Measurements from ENCODE around the gene MRPS24. TPM values are rescaled to one million over a fixed set of nuclear protein-coding genes. Genes with fewer than 3 reads are reported as not detected.

MRPS24 gene
- total and polyA plus RNA-seq, 2 donors (not counting 3 experiments of a cell fraction or from before 2014, with no cell fraction given), result 105 to 279 TPM

GRCh38 chr7:43878867-43879266 lies 9.6 kb upstream of the MRPS24 start:
- TF ChIP-seq MAX (IDR thresholded peaks at IDR 0.05; ENCODE audit: insufficient read depth, insufficient read length) (no peak), JUN (IDR thresholded peaks at IDR 0.05; ENCODE audit: borderline replicate concordance, insufficient read depth, insufficient read length, low read depth) (no peak), POLR2A (IDR thresholded peaks at IDR 0.05; ENCODE audit: low read depth, low read length) (no peak), MYC (IDR thresholded peaks at IDR 0.05; ENCODE audit: low read depth, low read length) (no peak), FOS (IDR thresholded peaks at IDR 0.05; ENCODE audit: borderline replicate concordance, insufficient read depth, low read length) (no peak), GATA2 (IDR thresholded peaks at IDR 0.05; ENCODE audit: insufficient read depth, insufficient read length, low read depth, low read length) (peak; percentile 22), EZH2 (IDR thresholded peaks at IDR 0.05; ENCODE audit: borderline replicate concordance, low read depth, low read length, severe bottlenecking) (no peak), POLR2AphosphoS5 (IDR thresholded peaks at IDR 0.05; ENCODE audit: insufficient read depth, low read depth, low read length) (peak; percentile 61), CTCF (IDR thresholded peaks at IDR 0.05; ENCODE audit: extremely low read depth in 1 of 2, insufficient read depth in 1 of 2, low read depth in 1 of 2, low read length in 2 of 2) (no peak)
- Histone ChIP-seq H3K9me3 (replicated peaks; ENCODE audit: control insufficient read depth, insufficient read depth, low read length) (no peaks in the 10 kb centered on the region), H3K9ac (replicated peaks; ENCODE audit: extremely low read depth, insufficient read depth, low read length) (no peak overlapping the region), H3K4me3 (replicated peaks in 1 of 3; ENCODE audit: insufficient read depth in 1 of 3, low read depth in 1 of 3, low read length in 3 of 3) (peak overlapping the region in 1 of 3 experiments; percentile 4), H3K4me2 (ENCODE audit: insufficient read depth, low read length) (peak overlapping the region; percentile 67), H3K27me3 (ENCODE audit: control insufficient read depth in 2 of 2, insufficient read depth in 2 of 2, low read length in 2 of 2) (no peaks in the 10 kb centered on the region), H3K79me2 (ENCODE audit: control insufficient read depth, insufficient read depth, low read length) (peaks cover 6% of the 10 kb centered on the region), H3K4me1 (ENCODE audit: control insufficient read depth, extremely low read depth, insufficient read depth, low read length) (peaks cover 30% of the 10 kb centered on the region), H3K9me1 (replicated peaks; ENCODE audit: control insufficient read depth, extremely low read depth, insufficient read depth, low read length) (no peaks in the 10 kb centered on the region), H3K27ac (ENCODE audit: insufficient read depth, low read depth, low read length) (peak overlapping the region; percentile 58), H3K36me3 (ENCODE audit: control insufficient read depth in 2 of 2, extremely low read depth in 1 of 2, insufficient read depth in 2 of 2, low read length in 2 of 2) (peaks cover 0 to 20% of the 10 kb centered on the region in 2 experiments), H4K20me1 (replicated peaks; ENCODE audit: control insufficient read depth, extremely low read depth, insufficient read depth, low read length) (no peaks in the 10 kb centered on the region), H2AFZ (ENCODE audit: low read depth, low read length) (no peak overlapping the region)
- peak; percentile 92 for FAIRE-seq
- no TSS peak for BruUV-seq (replicated peaks)
- DNase-seq (ENCODE audit: low read depth, low spot score), result peak; percentile 68
- ChIA-PET CTCF (interaction anchor here (0.9 to 1.7 kb wide), 7 partner anchors 9 to 75 kb away, joined by 3 to 9 read pairs (median 4); partner anchors contain the start of gene MRPS24), POLR2A (interaction anchor here (2.2 kb wide), 1 partner anchor 9 kb away, joined by 10 read pairs; the partner anchor contains the start of gene MRPS24)
- dilution Hi-C loops (cut with MboI; ENCODE audit: extremely low pct_ligation_motif_present, low sequenced_read_pairs), result no loop called here
- intact Hi-C loops (cut with micrococcal nuclease), result loop anchor here (1.0 to 2.0 kb wide), 2 partner anchors 47 to 76 kb away; partner anchors contain the start of gene UBE2D4
